GM03348 (cell line): ENCODE results near the gene TMOD3.

Experiments used
- DNase-seq: peaks from one replicate; pipeline ENCODE4 v3.0.0; 2012; ENCODE audit warnings: low spot score

Gene TMOD3

DNA sequence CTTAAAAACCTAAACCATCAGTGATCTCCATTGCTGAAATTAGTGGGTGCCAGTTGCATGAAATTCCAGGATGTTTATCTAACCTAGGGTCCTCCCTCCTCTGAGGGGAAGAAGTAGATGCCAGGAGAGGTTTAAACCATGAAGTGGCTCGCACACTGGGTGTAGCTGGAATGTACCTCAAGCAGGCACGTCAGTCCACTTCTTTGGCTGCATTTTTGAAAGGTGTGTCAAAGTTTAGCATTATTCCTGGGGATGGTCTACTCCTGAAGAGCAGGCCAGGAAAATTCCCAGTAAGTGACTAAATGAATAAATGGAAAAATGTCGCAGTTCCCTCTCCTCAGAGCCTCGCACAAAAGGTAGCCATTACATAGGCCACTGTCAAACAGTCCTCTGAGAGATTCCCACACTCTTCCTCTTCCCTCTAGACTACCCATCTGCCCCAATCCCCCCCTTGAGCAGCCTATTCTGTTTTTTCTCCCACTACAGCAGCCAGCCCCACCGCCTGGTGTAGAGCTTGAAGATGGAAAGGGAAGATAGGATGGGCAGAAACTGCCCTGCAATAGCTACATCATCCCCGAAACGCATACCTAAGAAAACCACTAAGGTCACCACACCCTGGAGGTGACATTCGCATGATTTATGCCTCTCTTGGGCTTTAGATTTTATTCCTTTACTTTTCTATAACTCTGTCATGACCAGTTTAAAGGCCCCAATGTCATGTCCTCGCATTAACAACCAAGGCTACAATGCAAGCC is 655 bp upstream of the TMOD3 start:
- DNase-seq, result no peak

DNA sequence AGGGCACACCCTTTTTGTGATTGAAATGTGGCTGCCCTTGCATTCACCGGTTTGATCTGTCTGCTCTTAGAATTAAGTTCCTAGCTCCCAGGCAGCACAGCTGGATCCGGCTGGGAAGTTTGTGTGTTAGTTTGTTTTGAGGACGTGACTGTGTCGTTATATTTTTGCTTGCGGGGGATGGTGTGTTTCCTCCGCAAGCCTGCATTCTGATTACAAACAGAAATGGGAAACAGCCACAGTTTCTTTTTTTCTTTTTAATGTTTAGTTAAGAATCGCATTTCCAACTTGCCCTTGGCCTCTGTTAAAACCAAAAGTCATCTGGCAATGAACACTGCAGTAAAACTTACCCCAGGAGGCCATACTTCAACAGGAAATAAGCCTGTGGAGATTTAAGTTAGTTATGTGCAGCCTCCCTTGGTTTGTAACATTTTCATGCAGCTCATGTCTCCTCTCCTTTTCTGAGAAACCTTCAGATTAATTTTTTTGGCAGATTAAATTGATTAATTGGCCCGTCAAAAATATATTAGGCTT is 888 bp downstream of the TMOD3 start:
- peak; percentile 24 for DNase-seq

DNA sequence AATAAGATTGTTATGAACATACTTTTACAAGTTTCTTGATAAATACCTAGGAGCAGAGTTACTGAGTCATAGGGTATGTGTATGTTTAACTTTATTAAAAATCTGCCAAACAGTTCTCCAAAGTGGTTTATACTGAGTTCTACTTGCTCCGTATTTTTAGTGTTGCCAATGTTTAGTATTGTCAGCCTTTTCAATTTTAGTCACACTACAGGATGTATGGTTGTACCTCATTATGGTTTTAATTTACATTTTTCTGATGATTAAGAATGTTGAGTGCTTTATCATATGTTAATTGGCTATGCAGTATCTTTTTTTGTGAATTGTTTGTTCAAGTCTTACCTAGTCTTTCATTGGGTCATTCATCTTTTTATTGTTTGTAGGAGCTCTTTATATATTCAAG is 4.3 kb downstream of the TMOD3 start:
- no peak for DNase-seq

DNA sequence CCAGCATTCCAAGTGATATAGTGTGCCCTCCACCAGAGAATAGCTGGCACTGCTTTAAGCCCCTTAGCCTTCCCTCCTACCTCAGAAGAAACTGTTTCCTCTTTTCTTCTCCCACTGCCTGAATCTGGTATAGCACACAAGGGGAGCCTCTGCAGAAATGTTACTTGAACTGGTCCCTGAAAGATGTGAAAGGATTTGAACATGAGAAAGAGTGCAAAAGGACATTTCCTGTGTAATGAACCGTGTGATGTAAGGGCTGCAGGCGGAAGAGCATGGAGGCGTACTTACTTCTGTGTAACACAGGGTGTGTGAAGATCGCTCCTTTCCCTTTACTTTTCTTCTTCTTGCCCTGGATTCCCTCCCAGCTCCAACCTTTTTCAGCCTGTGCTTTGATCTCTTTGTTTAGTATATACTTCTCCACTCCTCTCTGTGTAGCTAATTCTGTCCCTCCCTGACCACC is 8.4 kb downstream of the TMOD3 start:
- no peak for DNase-seq

DNA sequence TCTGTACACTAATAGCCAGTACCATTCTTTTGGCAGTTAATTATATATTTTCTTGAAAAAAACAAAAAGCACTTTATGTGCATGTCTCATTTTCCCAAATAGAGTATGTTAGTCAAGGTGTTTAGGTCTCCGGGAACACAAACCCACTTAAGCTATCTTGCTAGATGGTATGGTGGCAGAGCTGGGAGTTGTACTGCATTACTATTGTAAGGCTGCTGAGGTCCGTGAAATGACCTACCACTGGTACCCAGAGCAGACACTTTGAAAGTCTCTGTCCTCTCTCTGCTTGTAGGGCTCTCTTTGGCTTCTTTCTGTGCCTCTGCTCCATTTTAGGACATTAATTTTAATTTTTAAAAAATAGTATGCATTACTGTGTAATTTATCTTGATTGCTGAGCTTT is 8.8 kb downstream of the TMOD3 start:
- DNase-seq, result no peak

DNA sequence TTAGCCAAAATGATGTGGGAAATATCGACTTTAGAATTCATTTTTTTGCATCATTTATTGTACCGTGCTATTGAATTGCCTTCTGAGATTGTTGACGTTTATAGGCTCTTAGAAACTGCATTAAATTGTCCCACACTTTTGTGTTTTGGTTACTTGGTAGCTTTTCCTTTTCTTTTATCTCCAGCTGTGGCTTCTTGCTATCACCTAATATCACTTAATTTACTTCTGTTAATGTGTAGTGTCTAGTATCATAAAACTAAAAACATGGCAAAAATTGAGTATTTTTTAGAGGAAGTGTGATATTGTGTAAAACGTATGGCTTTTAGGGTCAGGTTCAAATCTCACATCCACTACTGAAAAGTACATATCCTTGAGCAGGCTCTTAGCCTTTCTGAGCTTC is 11.2 kb downstream of the TMOD3 start:
- no peak for DNase-seq

DNA sequence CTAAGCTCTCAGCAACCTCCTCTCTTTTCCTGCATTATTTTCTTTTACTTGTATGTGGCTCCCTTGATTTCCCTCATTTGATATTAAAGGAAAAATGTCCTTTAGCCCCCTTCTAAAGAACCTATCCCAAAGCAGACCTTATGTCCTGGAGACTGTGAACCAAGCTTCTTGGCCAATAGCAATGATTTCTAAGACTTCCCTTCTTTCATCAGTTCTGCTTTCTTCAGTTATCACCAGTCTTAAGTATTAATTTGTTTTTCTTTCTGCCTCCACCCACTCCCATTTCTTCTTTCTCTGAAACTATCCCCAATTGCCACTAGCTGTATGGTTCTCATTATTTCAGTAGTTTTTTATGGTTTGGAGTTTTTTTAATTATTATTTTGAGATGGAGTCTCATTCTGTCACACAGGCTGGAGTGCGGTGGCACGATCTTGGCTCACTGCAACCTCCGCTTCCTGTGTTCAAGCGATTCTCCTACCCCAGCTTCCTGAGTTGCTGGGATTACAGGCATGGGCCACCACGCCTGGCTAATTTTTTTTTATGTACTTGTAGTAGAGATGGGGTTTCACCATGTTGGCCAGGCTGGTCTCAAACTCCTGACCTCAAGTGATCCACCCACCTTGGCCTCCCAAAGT is 12.1 kb downstream of the TMOD3 start:
- no peak for DNase-seq

DNA sequence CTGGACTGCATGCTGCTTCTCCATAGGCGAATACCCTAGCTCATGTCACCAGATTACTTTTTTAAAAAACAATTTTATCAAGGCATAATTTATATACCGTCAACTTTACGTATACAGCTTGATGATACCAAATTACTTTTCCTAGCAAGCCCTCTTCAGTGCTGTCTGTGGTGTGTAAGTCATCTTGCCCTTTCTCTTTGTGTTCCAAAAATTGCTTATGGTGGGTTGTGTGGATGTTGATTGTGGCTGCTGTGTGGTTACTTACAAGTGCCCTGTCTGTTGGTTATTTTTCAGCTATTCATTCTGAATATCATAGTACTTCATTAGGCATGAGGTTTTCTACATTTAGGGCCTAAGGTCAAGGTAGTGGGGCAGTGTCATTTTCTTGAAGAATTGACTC is 12.8 kb downstream of the TMOD3 start:
- no peak for DNase-seq

DNA sequence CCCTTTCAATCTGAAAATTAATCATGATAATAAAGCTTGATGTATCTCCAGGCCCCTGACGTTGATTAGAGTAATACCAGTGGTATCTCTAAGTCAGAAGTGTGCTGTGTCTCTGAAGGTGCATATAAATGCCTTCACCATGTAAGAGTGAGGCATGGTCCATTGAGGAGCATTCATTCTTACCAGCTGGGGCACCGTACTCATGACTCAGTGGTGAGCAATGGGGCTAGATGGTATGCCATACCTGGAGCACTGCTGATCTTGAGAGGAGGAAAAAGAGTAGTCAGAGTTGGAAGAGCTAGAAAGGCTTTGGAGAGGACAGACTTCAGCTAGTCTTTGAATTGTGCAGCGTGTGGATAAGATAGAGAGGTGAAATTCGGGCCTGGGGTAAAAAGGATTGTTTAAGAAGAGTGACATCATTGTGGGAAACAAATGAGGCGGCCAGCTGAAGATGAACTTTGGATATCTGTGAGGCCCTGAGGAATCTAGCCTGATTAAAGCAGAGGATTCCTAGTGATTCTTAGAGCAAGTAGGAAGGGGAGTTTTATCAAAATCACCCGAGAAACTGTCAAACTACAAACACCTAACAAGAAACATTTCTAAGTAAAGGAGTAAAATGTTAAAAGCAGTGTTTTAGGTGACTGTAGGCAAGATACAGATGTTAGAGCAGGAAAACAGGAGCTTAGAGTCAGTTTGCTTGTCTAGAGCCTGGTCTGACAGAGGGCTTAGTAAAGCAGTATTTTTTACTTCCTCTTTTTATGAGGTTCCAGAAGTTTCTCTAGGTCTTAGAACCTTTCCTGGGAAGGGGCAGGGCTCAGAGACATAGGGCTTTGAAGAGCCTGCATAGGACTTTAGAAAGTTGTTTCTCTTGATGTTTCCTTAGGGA is 13.6 kb downstream of the TMOD3 start:
- no peak for DNase-seq

DNA sequence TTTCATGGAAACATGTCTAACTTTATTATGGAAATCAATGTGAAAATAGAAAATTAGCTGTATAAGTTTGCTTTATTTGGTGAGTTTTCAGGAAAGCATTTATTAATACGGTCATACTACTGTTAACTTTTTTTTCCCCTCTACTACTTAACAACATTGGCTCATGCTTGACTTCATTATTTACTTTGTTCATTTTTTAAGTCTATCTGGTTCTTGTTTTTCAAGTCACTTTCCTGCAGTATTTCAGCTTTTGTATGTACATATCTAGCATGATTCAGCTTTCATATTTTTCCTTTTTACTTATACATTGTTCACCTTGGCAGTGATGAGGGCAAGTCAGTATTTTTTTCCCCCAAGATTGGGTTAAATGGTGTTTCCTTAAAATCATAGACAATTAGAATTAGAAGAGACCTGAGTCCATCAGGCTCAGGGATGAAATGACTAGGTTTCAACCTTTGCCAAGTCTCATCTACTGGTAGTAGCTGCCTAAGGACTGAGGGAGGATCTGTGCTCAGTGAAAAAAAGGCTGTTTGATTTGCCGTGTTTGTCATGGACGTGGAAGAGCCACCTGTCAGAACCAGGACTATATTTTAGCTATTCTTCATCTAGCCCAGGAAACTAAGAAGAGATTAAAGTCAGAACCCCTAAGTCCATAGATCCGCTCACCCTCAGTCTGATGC is 15.4 kb downstream of the TMOD3 start:
- DNase-seq, result no peak

DNA sequence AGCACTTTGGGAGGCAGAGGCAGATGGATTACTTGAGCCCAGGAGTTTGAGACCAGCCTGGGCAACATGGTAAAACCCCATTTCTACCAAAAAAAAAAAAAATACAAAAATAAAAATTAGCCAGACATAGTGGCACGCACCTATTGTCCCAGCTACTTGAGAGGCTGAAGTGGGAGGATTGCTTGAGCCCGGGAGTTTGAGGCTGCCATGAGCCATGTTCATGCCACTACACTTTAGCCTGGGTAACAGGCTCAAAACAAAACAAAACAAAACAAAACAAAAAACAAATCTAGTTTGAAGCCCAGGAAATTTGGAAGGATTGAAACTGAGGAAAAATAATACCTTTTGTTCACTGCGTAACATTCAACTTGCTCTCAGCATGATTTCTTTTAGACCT is 16.6 kb downstream of the TMOD3 start:
- no peak for DNase-seq

DNA sequence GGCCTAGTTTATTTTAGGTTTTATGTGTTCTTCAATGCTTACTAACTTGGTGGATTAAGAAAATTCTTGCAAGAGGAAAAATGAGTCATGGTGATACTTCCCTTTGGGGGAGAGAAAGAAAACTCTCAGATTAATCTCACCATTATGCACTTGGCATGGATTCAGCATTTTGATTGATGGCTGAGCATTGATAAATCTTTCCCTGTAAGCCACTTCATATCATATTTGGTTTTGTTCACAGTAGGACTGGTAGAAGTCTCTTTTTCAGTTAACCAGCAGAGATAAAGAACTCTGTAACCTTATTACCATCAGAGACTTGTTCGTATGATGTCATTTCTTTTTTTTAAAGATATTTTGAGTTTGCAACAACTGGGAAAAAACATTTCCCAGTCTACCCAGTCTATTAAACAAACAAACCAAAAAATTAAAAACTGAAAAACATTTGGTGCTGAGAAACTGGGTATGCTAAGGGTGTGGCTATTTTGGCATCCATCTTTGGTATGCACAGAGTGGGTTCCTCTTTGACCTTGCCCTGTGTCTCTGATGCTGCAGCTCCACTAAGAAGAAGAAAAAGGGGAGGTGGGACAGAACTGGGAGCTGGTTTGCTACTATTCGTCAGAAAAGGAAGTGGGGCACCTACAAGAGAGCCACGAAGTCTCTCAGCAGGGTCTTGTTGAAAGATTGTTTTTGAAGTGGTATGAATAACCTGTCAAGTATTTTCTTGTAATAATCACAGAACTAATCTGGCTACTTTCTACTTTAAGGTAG is 17.2 kb downstream of the TMOD3 start:
- peak; percentile 49 for DNase-seq

DNA sequence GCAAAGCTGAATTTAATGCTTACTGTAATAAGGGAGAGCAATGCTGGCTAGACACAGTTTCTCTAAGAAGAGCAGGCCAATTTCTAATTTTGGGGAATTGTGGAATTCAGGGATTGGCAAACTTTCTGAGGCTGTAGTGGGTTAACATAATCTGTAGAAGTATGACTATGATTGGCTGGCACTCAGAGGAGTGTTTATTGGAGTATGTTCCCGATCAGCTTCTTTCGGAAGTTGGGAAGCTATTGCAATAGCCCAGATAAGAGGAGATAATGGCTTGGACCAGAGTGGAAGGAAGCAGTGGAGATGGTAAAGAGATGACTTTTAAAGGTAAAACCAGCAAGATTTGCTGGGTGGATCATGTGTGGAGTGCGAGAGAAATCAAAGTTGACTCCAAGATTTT is 19.4 kb downstream of the TMOD3 start:
- DNase-seq, result peak; percentile 26

DNA sequence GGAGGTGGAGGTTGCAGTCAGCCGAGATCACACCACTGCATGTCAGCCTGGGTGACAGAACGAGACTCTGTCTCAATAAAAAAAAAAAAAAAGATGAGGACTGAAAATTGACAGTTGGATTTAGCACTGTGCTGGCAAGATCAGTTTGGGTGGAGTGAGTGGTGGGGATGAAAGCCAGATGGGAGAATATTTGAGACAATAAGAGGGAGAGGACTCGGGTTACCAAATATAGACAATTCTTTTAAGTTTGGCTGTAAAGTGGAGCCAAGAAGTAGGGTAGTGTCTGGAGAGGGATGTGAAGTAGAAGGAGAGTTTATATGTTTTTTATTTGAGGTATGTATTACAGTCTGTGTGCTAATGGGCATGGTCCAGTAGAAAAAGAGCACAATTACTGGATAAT is 20.4 kb downstream of the TMOD3 start:
- DNase-seq, result peak; percentile 27

DNA sequence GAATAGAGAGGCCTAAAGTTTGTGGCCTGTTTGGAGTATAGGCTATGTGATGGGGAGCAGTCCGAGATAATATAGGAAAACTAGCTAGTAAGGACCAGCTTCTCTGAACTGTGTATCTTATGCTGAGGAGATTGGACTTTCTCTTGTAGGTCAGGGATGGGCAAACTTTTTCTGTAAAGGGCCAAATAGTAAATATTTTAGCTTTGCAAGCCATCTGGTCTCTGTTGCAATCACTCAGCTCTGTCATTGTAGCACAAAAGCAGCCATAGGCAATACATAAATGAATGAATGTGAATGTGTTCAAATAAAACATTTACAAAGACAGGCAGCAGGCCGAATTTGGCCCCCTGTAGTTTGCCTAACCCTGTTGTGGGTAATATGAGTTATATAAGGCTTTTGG is 24.5 kb downstream of the TMOD3 start:
- no peak for DNase-seq

DNA sequence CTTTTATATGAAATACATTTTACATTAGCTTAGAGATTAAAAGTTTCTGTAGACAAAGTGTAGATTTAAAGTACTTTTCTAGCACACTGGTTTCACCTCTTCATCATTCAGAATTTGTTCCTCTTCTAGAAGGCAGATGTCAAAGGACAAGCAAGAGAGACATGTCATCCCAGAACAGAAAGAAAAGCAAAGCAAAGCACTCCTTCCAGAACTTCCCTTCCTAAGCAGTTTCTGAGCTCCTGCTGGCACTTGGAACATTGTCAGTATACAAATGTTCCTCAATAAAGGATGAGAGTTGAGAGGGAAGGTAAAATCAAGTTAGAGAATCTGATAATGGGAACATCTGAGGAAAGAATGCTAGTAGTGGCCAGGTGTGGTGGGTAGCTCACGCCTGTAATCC is 26.2 kb downstream of the TMOD3 start:
- DNase-seq, result no peak

DNA sequence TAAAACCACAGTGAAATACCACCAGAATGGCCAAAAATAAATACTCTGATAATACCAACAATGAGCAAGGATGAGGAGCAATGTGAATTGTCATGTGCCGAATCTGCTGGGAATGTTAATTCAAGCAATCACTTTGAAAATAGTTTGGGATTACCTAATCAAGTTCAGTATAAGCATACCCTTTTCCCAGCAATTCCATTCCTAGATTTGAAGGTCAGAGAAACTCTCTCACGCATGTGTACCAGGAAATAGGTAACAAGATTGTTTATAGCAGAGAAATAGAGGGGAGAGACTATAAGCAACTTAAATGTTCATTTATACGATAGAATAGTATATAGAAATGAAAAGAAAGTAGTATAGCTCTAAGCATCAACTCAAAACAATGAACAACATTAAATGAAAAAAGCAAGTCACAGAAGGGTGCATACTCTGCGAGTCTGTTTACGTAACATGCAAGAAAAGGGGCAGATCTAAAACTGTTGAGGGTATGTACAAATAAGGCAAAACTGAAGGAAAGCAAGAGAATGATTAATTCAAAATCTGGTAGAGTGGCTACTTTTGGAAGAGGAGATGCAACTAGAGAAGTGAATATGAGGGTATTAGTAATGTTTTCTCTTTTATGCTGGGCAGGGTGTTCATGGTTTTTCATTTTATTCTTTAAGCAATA is 27.4 kb downstream of the TMOD3 start:
- DNase-seq, result no peak

DNA sequence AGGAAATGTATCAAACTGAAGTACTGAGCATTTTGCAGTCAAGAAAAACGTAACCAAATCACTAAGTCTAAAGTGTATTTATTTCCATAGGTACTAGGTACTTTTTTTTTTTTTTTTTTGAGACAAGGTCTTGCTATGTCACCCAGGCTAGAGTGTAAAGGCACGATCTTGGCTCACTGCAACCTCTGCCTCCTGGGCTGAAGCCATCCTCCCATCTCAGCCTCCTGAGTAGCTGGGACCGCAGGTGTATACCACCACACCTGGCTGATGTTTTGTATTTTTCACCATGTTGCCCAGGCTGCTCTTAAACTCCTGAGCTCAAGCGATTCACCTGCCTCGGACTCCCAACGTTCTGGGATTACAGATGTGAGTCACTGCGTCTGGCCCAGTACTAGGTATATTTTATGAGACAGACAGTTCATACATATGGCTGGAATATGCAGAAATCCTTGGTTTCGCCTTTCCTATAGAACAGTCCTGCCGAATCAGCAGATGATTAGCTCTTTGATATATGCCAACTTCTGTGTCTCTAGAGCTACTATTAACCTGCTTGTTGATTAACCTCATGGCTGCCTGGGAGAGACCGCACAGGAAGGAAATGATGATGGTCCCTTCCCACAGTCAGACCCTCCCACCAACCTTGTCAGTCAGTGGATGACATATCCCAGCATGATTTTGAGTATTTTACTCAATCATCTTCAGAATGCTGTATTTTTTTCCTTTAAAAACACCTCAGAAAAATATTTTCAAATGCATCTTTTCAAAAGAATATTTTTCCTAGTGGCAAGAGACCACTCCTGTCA is 32.3 kb downstream of the TMOD3 start:
- DNase-seq, result no peak

DNA sequence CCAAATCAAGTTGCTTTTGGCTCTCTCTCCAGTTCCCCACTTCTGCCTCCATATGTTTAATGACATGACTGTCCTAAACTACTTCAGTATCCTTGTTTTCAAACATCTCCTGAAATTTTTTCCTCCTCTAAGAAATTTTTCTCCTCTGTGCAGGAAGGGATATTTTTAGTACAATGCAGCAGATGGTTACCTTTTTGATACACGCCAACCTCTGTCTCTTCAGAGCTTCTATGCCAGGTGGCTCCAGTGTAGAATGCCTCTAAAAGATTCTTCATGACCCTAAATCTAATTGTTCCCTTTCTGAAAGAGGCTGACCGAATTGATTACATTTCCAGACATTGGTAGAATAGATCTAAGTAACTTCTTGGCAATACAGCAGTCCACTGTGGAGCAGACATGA is 33.7 kb downstream of the TMOD3 start:
- DNase-seq, result no peak
